ENCODE data around the gene CNIH1.

The CNIH1 gene

GRCh38 chr14:54377501-54377900 is 63.7 kb downstream of the CNIH1 start:
- no peak for FAIRE-seq

- FAIRE-seq, result no peak
These were observed 66.9 kb downstream of the CNIH1 start for GRCh38 chr14:54374117-54374884.
